Neural cell (in vitro differentiated cells): ENCODE results near the gene MFRP. TPM values are rescaled to one million over a fixed set of nuclear protein-coding genes. Genes with fewer than 3 reads are reported as not detected.

ENCODE experiments used
- H2AFZ ChIP-seq: fragments of 200-600, 300-800 bp; sonication (generic), shearing (Covaris generic); 2 replicates; pipeline ENCODE4 v1.6.0; 2014; ENCODE audit warnings: low read depth, mild to moderate bottlenecking, antibody characterized with exemption, low read length, moderate library complexity
- H3F3A ChIP-seq: fragments of 200-600 bp; shearing (Covaris generic); 2 replicates; pipeline ENCODE4 v1.6.1; 2016; ENCODE audit warnings: mild to moderate bottlenecking, moderate library complexity, mixed read lengths, antibody characterized with exemption, low read length; ENCODE audit not compliant: insufficient read depth, poor library complexity, severe bottlenecking
- H3K27ac ChIP-seq: fragments of 200-600, 300-800 bp; sonication (generic), shearing (Covaris generic); 2 replicates; pipeline ENCODE4 v1.5.1; 2014; ENCODE audit warnings: mild to moderate bottlenecking, low read length, moderate library complexity
- H3K27me3 ChIP-seq: fragments of 300-800, 200-600 bp; sonication (generic), shearing (Covaris generic); 2 replicates; pipeline ENCODE4 v1.6.0; 2014; ENCODE audit warnings: mild to moderate bottlenecking, low read depth, low read length, moderate library complexity; ENCODE audit not compliant: insufficient read depth
- H3K36me3 ChIP-seq: fragments of 300-800, 200-600 bp; sonication (generic), shearing (Covaris generic); 2 replicates; pipeline ENCODE4 v1.5.1; 2014; ENCODE audit warnings: mild to moderate bottlenecking, antibody characterized with exemption, low read length, moderate library complexity; ENCODE audit not compliant: insufficient read depth
- H3K4me2 ChIP-seq: fragments of 300-800, 200-600 bp; sonication (generic), shearing (Covaris generic); 2 replicates; pipeline ENCODE4 v1.6.0; 2014; ENCODE audit warnings: mild to moderate bottlenecking, low read length
- H3K4me3 ChIP-seq: fragments of 300-800, 200-600 bp; sonication (generic), shearing (Covaris generic); 2 replicates; pipeline ENCODE4 v1.5.1; 2014; ENCODE audit warnings: mild to moderate bottlenecking, low read length, moderate library complexity
- H3K79me2 ChIP-seq: fragments of 200-600 bp; shearing (Covaris generic); replicated peaks from 2 replicates; pipeline ENCODE4 v1.6.0; 2014; ENCODE audit warnings: mild to moderate bottlenecking, low read length, moderate library complexity; ENCODE audit not compliant: insufficient read depth
- H3K9ac ChIP-seq: fragments of 300-800, 200-600 bp; sonication (generic), shearing (Covaris generic); 2 replicates; pipeline ENCODE4 v1.6.1; 2016; ENCODE audit warnings: mild to moderate bottlenecking, low read length, mixed read lengths
- H3K9me2 ChIP-seq: fragments of 200-600 bp; shearing (Covaris generic); 2 replicates; pipeline ENCODE4 v1.6.1; 2016; ENCODE audit warnings: mild to moderate bottlenecking, low read length, mixed read lengths; ENCODE audit not compliant: insufficient read depth
- H3K9me3 ChIP-seq: fragments of 200-600, 300-800 bp; sonication (generic), shearing (Covaris generic); 2 replicates; pipeline ENCODE4 v1.6.1; 2016; ENCODE audit warnings: mild to moderate bottlenecking, mixed run types, low read length, moderate library complexity, mixed read lengths
- H4K20me1 ChIP-seq: fragments of 200-600 bp; shearing (Covaris generic); 2 replicates; pipeline ENCODE4 v1.6.1; 2016; ENCODE audit warnings: mild to moderate bottlenecking, mixed run types; ENCODE audit not compliant: insufficient read depth
- EP300 ChIP-seq: fragments of 450-650 bp; conservative IDR thresholded peaks from 2 replicates; pipeline ENCODE4 v1.6.1; 2014; ENCODE audit warnings: antibody characterized with exemption, mild to moderate bottlenecking, moderate library complexity; ENCODE audit not compliant: poor library complexity, severe bottlenecking
- EZH2 ChIP-seq: fragments of 200-600, 300-800 bp; shearing (Covaris generic), sonication (generic); IDR thresholded peaks from 2 replicates; pipeline ENCODE4 v1.6.1; 2014; ENCODE audit warnings: antibody characterized with exemption, low read length, borderline replicate concordance, mild to moderate bottlenecking; ENCODE audit not compliant: insufficient read depth, poor library complexity, severe bottlenecking
- MXI1 ChIP-seq: fragments of 450-650 bp; conservative IDR thresholded peaks from 2 replicates; pipeline ENCODE4 v1.6.1; 2014; ENCODE audit warnings: antibody characterized with exemption, mild to moderate bottlenecking; ENCODE audit not compliant: poor library complexity, severe bottlenecking
- POLR2AphosphoS5 ChIP-seq: IDR thresholded peaks from 2 replicates; pipeline ENCODE4 v1.6.1; 2012
- RAD21 ChIP-seq: fragments of 450-650 bp; conservative IDR thresholded peaks from 2 replicates; pipeline ENCODE4 v1.6.1; 2014; ENCODE audit warnings: antibody characterized with exemption, mild to moderate bottlenecking, moderate library complexity
- REST ChIP-seq: IDR thresholded peaks from 2 replicates; pipeline ENCODE4 v1.6.1; 2012; ENCODE audit warnings: borderline replicate concordance
- SMC3 ChIP-seq: fragments of 450-650 bp; conservative IDR thresholded peaks from 2 replicates; pipeline ENCODE4 v1.6.1; 2014; ENCODE audit warnings: antibody characterized with exemption, mild to moderate bottlenecking, moderate library complexity; ENCODE audit not compliant: poor library complexity
- TAF1 ChIP-seq: IDR thresholded peaks from 2 replicates; pipeline ENCODE4 v1.6.1; 2012; ENCODE audit warnings: low read depth
- polyA plus RNA-seq: library from polyadenylated mRNA; depleted of rRNA; stranded (reverse); fragments of >200 nt; gene quantifications from 2 replicates; pipeline ENCODE4 v1.2.3, GENCODE V29; 2014
- TF ChIP-seq, protein P1 (sequence below): fragments of 450-650 bp; IDR thresholded peaks from 2 replicates; pipeline ENCODE4 v1.5.1; 2014; ENCODE audit warnings: antibody characterized with exemption, mild to moderate bottlenecking, moderate library complexity; ENCODE audit not compliant: poor library complexity, severe bottlenecking

Gene MFRP
- polyA plus RNA-seq, 1 donor from 2014 or later = not detected

- Histone ChIP-seq H3K27me3 (no peaks in the 10 kb centered on the region), H4K20me1 (no peaks in the 10 kb centered on the region), H3F3A (no peaks in the 10 kb centered on the region), H3K36me3 (no peaks in the 10 kb centered on the region), H3K9ac (no peak overlapping the region), H3K9me3 (no peaks in the 10 kb centered on the region), H3K4me2 (no peak overlapping the region), H3K9me2 (no peaks in the 10 kb centered on the region), H3K4me3 (no peak overlapping the region), H2AFZ (no peak overlapping the region), H3K79me2 (no peaks in the 10 kb centered on the region), H3K27ac (no peak overlapping the region)
- TF ChIP-seq EZH2 = no peak
- TF ChIP-seq POLR2AphosphoS5 = no peak
- TF ChIP-seq, protein P1, sequence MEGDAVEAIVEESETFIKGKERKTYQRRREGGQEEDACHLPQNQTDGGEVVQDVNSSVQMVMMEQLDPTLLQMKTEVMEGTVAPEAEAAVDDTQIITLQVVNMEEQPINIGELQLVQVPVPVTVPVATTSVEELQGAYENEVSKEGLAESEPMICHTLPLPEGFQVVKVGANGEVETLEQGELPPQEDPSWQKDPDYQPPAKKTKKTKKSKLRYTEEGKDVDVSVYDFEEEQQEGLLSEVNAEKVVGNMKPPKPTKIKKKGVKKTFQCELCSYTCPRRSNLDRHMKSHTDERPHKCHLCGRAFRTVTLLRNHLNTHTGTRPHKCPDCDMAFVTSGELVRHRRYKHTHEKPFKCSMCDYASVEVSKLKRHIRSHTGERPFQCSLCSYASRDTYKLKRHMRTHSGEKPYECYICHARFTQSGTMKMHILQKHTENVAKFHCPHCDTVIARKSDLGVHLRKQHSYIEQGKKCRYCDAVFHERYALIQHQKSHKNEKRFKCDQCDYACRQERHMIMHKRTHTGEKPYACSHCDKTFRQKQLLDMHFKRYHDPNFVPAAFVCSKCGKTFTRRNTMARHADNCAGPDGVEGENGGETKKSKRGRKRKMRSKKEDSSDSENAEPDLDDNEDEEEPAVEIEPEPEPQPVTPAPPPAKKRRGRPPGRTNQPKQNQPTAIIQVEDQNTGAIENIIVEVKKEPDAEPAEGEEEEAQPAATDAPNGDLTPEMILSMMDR = no peak
- no peak for TF ChIP-seq RAD21
- TF ChIP-seq REST = no peak
- no peak for TF ChIP-seq TAF1
- TF ChIP-seq MXI1 = no peak
- TF ChIP-seq SMC3 = no peak
- TF ChIP-seq EP300 = no peak
Observed at GRCh38 chr11:119305556-119306372, 40.7 kb downstream of the MFRP start.

- Histone ChIP-seq H3K4me3 (no peak overlapping the region), H3K79me2 (no peaks in the 10 kb centered on the region), H3K36me3 (peaks cover 5% of the 10 kb centered on the region), H3K9me2 (no peaks in the 10 kb centered on the region), H4K20me1 (no peaks in the 10 kb centered on the region), H3K27me3 (no peaks in the 10 kb centered on the region), H3K9ac (no peak overlapping the region), H3F3A (no peaks in the 10 kb centered on the region), H2AFZ (no peak overlapping the region), H3K9me3 (no peaks in the 10 kb centered on the region), H3K27ac (no peak overlapping the region), H3K4me2 (no peak overlapping the region)
- no peak for TF ChIP-seq SMC3
Observed at GRCh38 chr11:119303227-119303718, 43.2 kb downstream of the MFRP start.
